Naive thymus-derived CD4-positive, alpha-beta T cell (primary cell): ENCODE measurements around the gene LYZL4. TPM values are rescaled to one million over a fixed set of nuclear protein-coding genes. Genes with fewer than 3 reads are reported as not detected.
A peak's percentile ranks its signal among the peaks of the same experiment; 100 is the strongest.

Source experiments
- ATAC-seq: fragments of 150-1000 bp; cut with Tn5 transposase; 2 replicates; pipeline ENCODE4 v1.10.0; 2021; ENCODE audit warnings: mild to moderate bottlenecking, moderate library complexity
- CTCF ChIA-PET: fragments of 350-600 bp; sonication (Branson Sonifier 250); formaldehyde crosslinking; loops from one replicate; lab custom pipeline; 2021; ENCODE audit warnings: antibody characterized with exemption; lab: Charles Lee
- POLR2A ChIA-PET: fragments of 350-600 bp; sonication (Branson Sonifier 250); formaldehyde crosslinking; loops from one replicate; lab custom pipeline; 2021; ENCODE audit warnings: antibody characterized with exemption, inconsistent platforms; lab: Charles Lee
- DNase-seq, 9 donors: peaks; one replicate each; pipeline versions ENCODE4 v3.0.0 to v3.0.0-alpha.2; 2020 to 2022; ENCODE audit warnings: mixed read lengths in 1 of 9
- H3K27ac ChIP-seq: one replicate; pipeline ENCODE4 v1.7.0; 2013; ENCODE audit warnings: mild to moderate bottlenecking, low read depth, low read length, moderate library complexity
- H3K27me3 ChIP-seq, 2 donors: one replicate each; pipeline ENCODE4 v1.7.0; 2013; ENCODE audit warnings: low read length in 2 of 2, mild to moderate bottlenecking in 2 of 2, moderate library complexity in 2 of 2; ENCODE audit not compliant: control insufficient read depth in 2 of 2, insufficient read depth in 2 of 2
- H3K36me3 ChIP-seq, 3 experiments: 1 replicate in 2 of 3; 2 replicates in 1 of 3; pipeline ENCODE4 v1.7.0; 2013; ENCODE audit warnings: low read length in 3 of 3, mild to moderate bottlenecking in 3 of 3, moderate library complexity in 1 of 3; ENCODE audit not compliant: insufficient read depth in 3 of 3, control insufficient read depth in 2 of 3
- H3K4me1 ChIP-seq, 2 donors: one replicate each; pipeline ENCODE4 v1.7.0; 2013; ENCODE audit warnings: low read length in 2 of 2, mild to moderate bottlenecking in 2 of 2, moderate library complexity in 1 of 2; ENCODE audit not compliant: control insufficient read depth in 2 of 2, insufficient read depth in 2 of 2
- H3K4me3 ChIP-seq: 2 replicates; pipeline ENCODE4 v1.7.0; 2013; ENCODE audit warnings: mild to moderate bottlenecking, low read length
- H3K9me3 ChIP-seq, 3 experiments: 1 replicate in 2 of 3; 2 replicates in 1 of 3; pipeline ENCODE4 v1.7.0; 2013; ENCODE audit warnings: low read length in 3 of 3; ENCODE audit not compliant: control insufficient read depth in 2 of 3
- H3K27ac Mint-ChIP-seq, 9 donors: one replicate each; pipeline ENCODE4 v1.8.0; 2020 to 2022; ENCODE audit warnings: mixed read lengths in 9 of 9, mild to moderate bottlenecking in 8 of 9, moderate library complexity in 5 of 9, inconsistent platforms in 2 of 9
- H3K27me3 Mint-ChIP-seq, 5 donors: one replicate each; pipeline ENCODE4 v1.8.0; 2021 to 2022; ENCODE audit warnings: mixed read lengths in 5 of 5, mild to moderate bottlenecking in 1 of 5
- H3K36me3 Mint-ChIP-seq, 5 donors: one replicate each; pipeline ENCODE4 v1.8.0; 2020 to 2022; ENCODE audit warnings: mixed read lengths in 5 of 5, mild to moderate bottlenecking in 3 of 5, inconsistent platforms in 1 of 5
- H3K4me1 Mint-ChIP-seq, 7 donors: one replicate each; pipeline ENCODE4 v1.8.0; 2020 to 2022; ENCODE audit warnings: mixed read lengths in 7 of 7, mild to moderate bottlenecking in 3 of 7, inconsistent platforms in 1 of 7
- H3K4me3 Mint-ChIP-seq, 10 donors: one replicate each; pipeline ENCODE4 v1.8.0; 2020 to 2022; ENCODE audit warnings: mild to moderate bottlenecking in 10 of 10, mixed read lengths in 10 of 10, moderate library complexity in 6 of 10, inconsistent platforms in 2 of 10
- H3K9me3 Mint-ChIP-seq, 11 donors: one replicate each; pipeline ENCODE4 v1.8.0; 2020 to 2022; ENCODE audit warnings: mixed read lengths in 11 of 11, mild to moderate bottlenecking in 4 of 11, inconsistent platforms in 1 of 11, moderate library complexity in 1 of 11
- intact Hi-C, 2 donors: fragments of 100-400 bp; cut with micrococcal nuclease; formaldehyde crosslinking; loops; one replicate each; pipeline ENCODE4 v1.15.1; 2023
- polyA plus RNA-seq, 2 donors: library from polyadenylated mRNA; unstranded; fragments of 300-500 nt; fragmentation: Illumina TruSeq; gene quantifications; one replicate each; pipeline ENCODE4 v1.2.3, GENCODE V29; 2021
- total RNA-seq, 6 experiments: library from RNA in 5 of 6; stranded (reverse) in 5 of 6; gene quantifications; 1 replicate in 5 of 6; 2 replicates in 1 of 6; pipeline ENCODE4 v1.2.3 and lab custom pipeline; 2021 to 2026

The LYZL4 gene
- total and polyA plus RNA-seq, 7 experiments from 2014 or later: not detected

- H3K27ac ChIP-seq: no peak overlapping the region
- H3K9me3 ChIP-seq: no peaks in the 10 kb centered on the region
- no peaks in the 10 kb centered on the region for H3K36me3 ChIP-seq
- Mint-ChIP-seq H3K36me3 (no peaks in the 10 kb centered on the region), H3K27me3 (peaks cover 0 to 10% (median 4%) of the 10 kb centered on the region in 5 donors), H3K9me3 (no peaks in the 10 kb centered on the region), H3K4me1 (peaks cover 0 to 3% (median 0%) of the 10 kb centered on the region in 7 donors), H3K27ac (no peak overlapping the region), H3K4me3 (no peak overlapping the region)
- intact Hi-C loops: no loop called here
- DNase-seq: no peak
- H3K4me1 ChIP-seq: no peaks in the 10 kb centered on the region
- no peaks in the 10 kb centered on the region for H3K27me3 ChIP-seq
- no peak for ATAC-seq
- POLR2A ChIA-PET: no interaction called here
- CTCF ChIA-PET: interaction anchor here (1.1 kb wide), 1 partner anchor 200 kb away, joined by 3 read pairs; no protein-coding TSS in a partner anchor
- no peak overlapping the region for H3K4me3 ChIP-seq
Observed at GRCh38 chr3:42447481-42447880, 37.1 kb upstream of the LYZL4 start.

GRCh38 chr3:42446111-42447050 is 36.0 kb upstream of the LYZL4 start:
- no peak overlapping the region for H3K27ac ChIP-seq
- no peaks in the 10 kb centered on the region for H3K36me3 ChIP-seq
- Mint-ChIP-seq H3K9me3 (no peaks in the 10 kb centered on the region), H3K27me3 (peaks cover 0 to 12% (median 4%) of the 10 kb centered on the region in 5 donors), H3K27ac (no peak overlapping the region), H3K36me3 (no peaks in the 10 kb centered on the region), H3K4me3 (no peak overlapping the region), H3K4me1 (peaks cover 0 to 3% (median 0%) of the 10 kb centered on the region in 7 donors)
- CTCF ChIA-PET: interaction anchor here (1.1 kb wide), 1 partner anchor 199 kb away, joined by 3 read pairs; no protein-coding TSS in a partner anchor
- no peak for DNase-seq
- no peaks in the 10 kb centered on the region for H3K27me3 ChIP-seq
- no peak overlapping the region for H3K4me3 ChIP-seq
- intact Hi-C loops: no loop called here
- ATAC-seq: no peak
- no peaks in the 10 kb centered on the region for H3K4me1 ChIP-seq
- H3K9me3 ChIP-seq: no peaks in the 10 kb centered on the region
- POLR2A ChIA-PET: no interaction called here

- Histone ChIP-seq H3K27me3 (no peaks in the 10 kb centered on the region), H3K27ac (no peak overlapping the region), H3K36me3 (no peaks in the 10 kb centered on the region), H3K9me3 (no peaks in the 10 kb centered on the region), H3K4me3 (no peak overlapping the region), H3K4me1 (no peaks in the 10 kb centered on the region)
- intact Hi-C loops: loop anchor here (1.0 to 5.0 kb wide), 9 partner anchors 57 to 1862 kb away; no protein-coding TSS in a partner anchor
- H3K27ac Mint-ChIP-seq: no peak overlapping the region
- H3K4me3 Mint-ChIP-seq: no peak overlapping the region
- DNase-seq (peak; percentile 46 to 78 (median 73)), ATAC-seq (peak; percentile 88)
- H3K36me3 Mint-ChIP-seq: no peaks in the 10 kb centered on the region
- ChIA-PET POLR2A (no interaction called here), CTCF (interaction anchor here (0.8 to 1.7 kb wide), 11 partner anchors 10 to 326 kb away, joined by 3 to 34 read pairs (median 3); no protein-coding TSS in a partner anchor)
- no peaks in the 10 kb centered on the region for H3K9me3 Mint-ChIP-seq
- peaks cover 0 to 16% (median 4%) of the 10 kb centered on the region in 5 donors for H3K27me3 Mint-ChIP-seq
- peaks cover 0 to 3% (median 0%) of the 10 kb centered on the region in 7 donors for H3K4me1 Mint-ChIP-seq
Observed at GRCh38 chr3:42443819-42444436, 33.5 kb upstream of the LYZL4 start.

- no peaks in the 10 kb centered on the region for H3K9me3 Mint-ChIP-seq
- Histone ChIP-seq H3K9me3 (no peaks in the 10 kb centered on the region), H3K27ac (no peak overlapping the region), H3K4me1 (no peaks in the 10 kb centered on the region), H3K36me3 (no peaks in the 10 kb centered on the region), H3K4me3 (no peak overlapping the region), H3K27me3 (no peaks in the 10 kb centered on the region)
- H3K27me3 Mint-ChIP-seq: peaks cover 0 to 16% (median 4%) of the 10 kb centered on the region in 5 donors
- no peak for DNase-seq
- intact Hi-C loops: loop anchor here (1.0 to 5.0 kb wide), 9 partner anchors 56 to 1861 kb away; no protein-coding TSS in a partner anchor
- ATAC-seq: no peak
- POLR2A ChIA-PET: no interaction called here
- peaks cover 0 to 3% (median 0%) of the 10 kb centered on the region in 7 donors for H3K4me1 Mint-ChIP-seq
- H3K4me3 Mint-ChIP-seq: no peak overlapping the region
- H3K36me3 Mint-ChIP-seq: no peaks in the 10 kb centered on the region
- CTCF ChIA-PET: interaction anchor here (0.6 to 1.7 kb wide), 13 partner anchors 10 to 325 kb away, joined by 3 to 34 read pairs (median 3); no protein-coding TSS in a partner anchor
- no peak overlapping the region for H3K27ac Mint-ChIP-seq
Observed at GRCh38 chr3:42443292-42443691, 32.9 kb upstream of the LYZL4 start.

GRCh38 chr3:42442640-42443039 is 32.2 kb upstream of the LYZL4 start:
- H3K27ac ChIP-seq: no peak overlapping the region
- DNase-seq: no peak
- H3K27me3 Mint-ChIP-seq: peaks cover 0 to 16% (median 4%) of the 10 kb centered on the region in 5 donors
- ChIA-PET CTCF (interaction anchor here (0.6 to 3.2 kb wide), 8 partner anchors 18 to 250 kb away, joined by 3 to 34 read pairs (median 4); no protein-coding TSS in a partner anchor), POLR2A (no interaction called here)
- intact Hi-C loops: loop anchor here (1.0 to 5.0 kb wide), 9 partner anchors 55 to 1860 kb away; no protein-coding TSS in a partner anchor
- H3K36me3 ChIP-seq: no peaks in the 10 kb centered on the region
- H3K4me3 ChIP-seq: no peak overlapping the region
- H3K4me1 ChIP-seq: no peaks in the 10 kb centered on the region
- H3K27me3 ChIP-seq: no peaks in the 10 kb centered on the region
- peaks cover 0 to 3% (median 0%) of the 10 kb centered on the region in 7 donors for H3K4me1 Mint-ChIP-seq
- no peak overlapping the region for H3K4me3 Mint-ChIP-seq
- no peaks in the 10 kb centered on the region for H3K9me3 ChIP-seq
- no peaks in the 10 kb centered on the region for H3K36me3 Mint-ChIP-seq
- no peak overlapping the region for H3K27ac Mint-ChIP-seq
- H3K9me3 Mint-ChIP-seq: no peaks in the 10 kb centered on the region
- ATAC-seq: no peak

GRCh38 chr3:42441791-42442190 is 31.4 kb upstream of the LYZL4 start:
- ATAC-seq (no peak), DNase-seq (no peak)
- Mint-ChIP-seq H3K27ac (no peak overlapping the region), H3K27me3 (peaks cover 0 to 16% (median 4%) of the 10 kb centered on the region in 5 donors), H3K4me3 (no peak overlapping the region), H3K36me3 (no peaks in the 10 kb centered on the region), H3K4me1 (peaks cover 0 to 3% (median 0%) of the 10 kb centered on the region in 7 donors), H3K9me3 (no peaks in the 10 kb centered on the region)
- Histone ChIP-seq H3K27ac (no peak overlapping the region), H3K4me3 (no peak overlapping the region), H3K27me3 (no peaks in the 10 kb centered on the region), H3K36me3 (no peaks in the 10 kb centered on the region), H3K4me1 (no peaks in the 10 kb centered on the region), H3K9me3 (no peaks in the 10 kb centered on the region)
- CTCF ChIA-PET: interaction anchor here (3.2 kb wide), 1 partner anchor 194 kb away, joined by 22 read pairs; no protein-coding TSS in a partner anchor
- POLR2A ChIA-PET: no interaction called here
- intact Hi-C loops: loop anchor here (5.0 kb wide), 4 partner anchors 54 to 1859 kb away; no protein-coding TSS in a partner anchor
